GM12878 (cell line): ENCODE measurements around the gene CAMKK1. TPM values are rescaled to one million over a fixed set of nuclear protein-coding genes. Genes with fewer than 3 reads are reported as not detected.

Experiments used
- ATAC-seq: fragments of 200-7000 bp; cut with Tn5 transposase; 3 replicates; pipeline ENCODE4 v1.9.1; 2020; ENCODE audit warnings: mild to moderate bottlenecking, moderate library complexity
- BruUV-seq: library from RNA; stranded (reverse); fragments of 400-500 nt; replicated peaks from 2 replicates; lab custom pipeline; 2021; lab: Mats Ljungman, UMichigan
- CTCF ChIA-PET: fragments of 300-600 bp; sonication (Branson Sonifier 250); formaldehyde crosslinking; extraction: SDS; loops from one replicate; lab custom pipeline; 2021; ENCODE audit warnings: inconsistent platforms; lab: Yijun Ruan, JAX
- POLR2A ChIA-PET: fragments of 350-600 bp; formaldehyde crosslinking; extraction: SDS; loops from one replicate; lab custom pipeline; 2021; ENCODE audit warnings: inconsistent platforms; lab: Charles Lee
- RAD21 ChIA-PET: fragments of 300-600 bp; sonication (Branson Sonifier 250); formaldehyde crosslinking; loops from one replicate; lab custom pipeline; 2023; ENCODE audit warnings: antibody characterized with exemption; ENCODE audit not compliant: unreplicated experiment; lab: Charles Lee
- SMC1A ChIA-PET: fragments of 300-600 bp; sonication (Branson Sonifier 250); formaldehyde crosslinking; loops from one replicate; lab custom pipeline; 2023; ENCODE audit not compliant: unreplicated experiment, uncharacterized antibody; lab: Charles Lee
- DNase-seq: peaks from one replicate; pipeline ENCODE4 v3.0.0-alpha.2; 2011; ENCODE audit warnings: low read depth, low spot score
- FAIRE-seq: peaks from 3 replicates; lab custom pipeline; 2011; peaks lifted over from hg19 to GRCh38; lab: Jason Lieb, UNC
- H2AFZ ChIP-seq: 2 replicates; pipeline ENCODE4 v1.6.0; 2011; ENCODE audit warnings: low read depth, low read length, control low read depth; ENCODE audit not compliant: control insufficient read depth
- H3K27ac ChIP-seq: 2 replicates; pipeline ENCODE4 v1.5.1; 2011; ENCODE audit warnings: control low read depth; ENCODE audit not compliant: control insufficient read depth, insufficient read depth
- H3K27me3 ChIP-seq, 2 experiments: replicated peaks in 1 of 2; 2 replicates each; pipeline versions ENCODE4 v1.6.0 to v1.6.1; 2011; ENCODE audit warnings: low read length in 1 of 2; ENCODE audit not compliant: control insufficient read depth in 2 of 2, insufficient read depth in 2 of 2
- H3K36me3 ChIP-seq, 2 experiments: 2 replicates each; pipeline ENCODE4 v1.5.1; 2011; ENCODE audit warnings: low read length in 1 of 2; ENCODE audit not compliant: control insufficient read depth in 2 of 2, insufficient read depth in 2 of 2
- H3K4me1 ChIP-seq: 2 replicates; pipeline ENCODE4 v1.6.1; 2011; ENCODE audit warnings: mild to moderate bottlenecking, low read length, moderate library complexity, mixed read lengths; ENCODE audit not compliant: control insufficient read depth, insufficient read depth
- H3K4me2 ChIP-seq: 2 replicates; pipeline ENCODE4 v1.6.0; 2011; ENCODE audit warnings: control low read depth; ENCODE audit not compliant: control insufficient read depth, insufficient read depth
- H3K4me3 ChIP-seq: fragments of 200-600 bp; sonication (generic); 2 replicates; pipeline ENCODE4 v1.5.1; 2016
- H3K79me2 ChIP-seq: 2 replicates; pipeline ENCODE4 v1.6.0; 2011; ENCODE audit warnings: low read length; ENCODE audit not compliant: control insufficient read depth, insufficient read depth
- H3K9ac ChIP-seq: 2 replicates; pipeline ENCODE4 v1.8.0; 2011; ENCODE audit warnings: low read length, control low read depth, mixed read lengths; ENCODE audit not compliant: control insufficient read depth, insufficient read depth
- H3K9me3 ChIP-seq: replicated peaks from 3 replicates; pipeline ENCODE4 v1.5.1; 2011; ENCODE audit warnings: mild to moderate bottlenecking, low read length; ENCODE audit not compliant: control insufficient read depth, insufficient read depth
- H4K20me1 ChIP-seq: 2 replicates; pipeline ENCODE4 v1.6.0; 2011; ENCODE audit not compliant: control insufficient read depth, insufficient read depth
- MYB ChIP-seq: fragments of 150-350 bp; IDR thresholded peaks from 2 replicates; pipeline ENCODE4 v1.6.1; 2014; ENCODE audit warnings: mild to moderate bottlenecking, low read depth, low read length, borderline replicate concordance
- NFYA ChIP-seq: IDR thresholded peaks from 2 replicates; pipeline ENCODE4 v1.6.1; 2011; ENCODE audit warnings: low read depth, mild to moderate bottlenecking, low read length, improper control_type of control experiment, borderline replicate concordance
- RFX5 ChIP-seq: IDR thresholded peaks from 2 replicates; pipeline ENCODE4 v1.6.1; 2011; ENCODE audit warnings: low read depth, low read length, improper control_type of control experiment
- SREBF2 ChIP-seq: IDR thresholded peaks from 2 replicates; pipeline ENCODE4 v1.6.1; 2012; ENCODE audit warnings: mild to moderate bottlenecking, low read length
- ZNF622 ChIP-seq: fragments of 450-650 bp; IDR thresholded peaks from 2 replicates; pipeline ENCODE4 v1.6.1; 2017; ENCODE audit warnings: mild to moderate bottlenecking, inconsistent platforms
- WGBS: methylation state at CpG from one replicate; pipeline ENCODE4 v1.1.6; 2016; ENCODE audit warnings: low lambda C conversion rate; ENCODE audit not compliant: insufficient replicate concordance, insufficient coverage; ENCODE audit errors: missing lambda C conversion rate; 5-methylcytosine and 5-hydroxymethylcytosine counted together
- in situ Hi-C: fragments of 300-500 bp; cut with MboI; formaldehyde crosslinking; loops from 9 replicates; pipeline ENCODE4 v1.14.3; 2018; ENCODE audit warnings: mixed read lengths
- intact Hi-C: fragments of 100-400 bp; cut with micrococcal nuclease; formaldehyde crosslinking; loops from one replicate; pipeline ENCODE4 v1.14.2; 2022; ENCODE audit not compliant: unreplicated experiment
- polyA plus RNA-seq, 11 experiments: library from polyadenylated mRNA; depleted of rRNA in 4 of 11; unstranded in 6 of 11; stranded (reverse) in 5 of 11; fragments of >200 nt; fragmentation: Nextera tagmentation in 4 of 11; fragmentation: Illumina TruSeq in 1 of 11; extraction: Ambion mirVana in 4 of 11; extraction: Trizol in 1 of 11; gene quantifications; 1 replicate in 1 of 11; 2 replicates in 10 of 11; pipeline versions ENCODE4 v1.2.1 to v1.2.3, GENCODE V29; 2011 to 2016; ENCODE audit warnings: inconsistent platforms in 2 of 11, missing spikeins in 2 of 11, low read depth in 1 of 11
- total RNA-seq, 4 experiments: library from RNA; depleted of rRNA in 3 of 4; stranded (reverse); fragments of >200 nt in 3 of 4; fragmentation: Illumina TruSeq in 1 of 4; extraction: Trizol in 1 of 4; gene quantifications; 2 replicates each; pipeline versions ENCODE4 v1.2.1 to v1.2.3, GENCODE V29; 2013 to 2021
- TF ChIP-seq, protein P1 (sequence below), 3 experiments: IDR thresholded peaks in 2 of 3; conservative IDR thresholded peaks in 1 of 3; 2 replicates each; pipeline ENCODE4 v1.5.1; 2011; ENCODE audit warnings: low read depth in 3 of 3, low read length in 3 of 3, mild to moderate bottlenecking in 3 of 3, control low read depth in 2 of 3, moderate library complexity in 2 of 3, inconsistent platforms in 1 of 3, mixed read lengths in 1 of 3; ENCODE audit not compliant: control insufficient read depth in 2 of 3, insufficient read depth in 1 of 3; ENCODE audit errors: extremely low read depth in 1 of 3
- TF ChIP-seq, protein P2 (sequence below): fragments of 450-650 bp; IDR thresholded peaks from 2 replicates; pipeline ENCODE4 v1.6.1; 2017; ENCODE audit warnings: mild to moderate bottlenecking
- TF ChIP-seq, protein P3 (sequence below): IDR thresholded peaks from 2 replicates; pipeline ENCODE4 v1.6.1; 2012; ENCODE audit warnings: low read depth, low read length, improper control_type of control experiment

CAMKK1 gene
- total and polyA plus RNA-seq, 10 of the 15 experiments (the other 5 are each of a cell fraction or from before 2014, with no cell fraction given): 0.06 to 0.84 (median 0.37) TPM

DNA sequence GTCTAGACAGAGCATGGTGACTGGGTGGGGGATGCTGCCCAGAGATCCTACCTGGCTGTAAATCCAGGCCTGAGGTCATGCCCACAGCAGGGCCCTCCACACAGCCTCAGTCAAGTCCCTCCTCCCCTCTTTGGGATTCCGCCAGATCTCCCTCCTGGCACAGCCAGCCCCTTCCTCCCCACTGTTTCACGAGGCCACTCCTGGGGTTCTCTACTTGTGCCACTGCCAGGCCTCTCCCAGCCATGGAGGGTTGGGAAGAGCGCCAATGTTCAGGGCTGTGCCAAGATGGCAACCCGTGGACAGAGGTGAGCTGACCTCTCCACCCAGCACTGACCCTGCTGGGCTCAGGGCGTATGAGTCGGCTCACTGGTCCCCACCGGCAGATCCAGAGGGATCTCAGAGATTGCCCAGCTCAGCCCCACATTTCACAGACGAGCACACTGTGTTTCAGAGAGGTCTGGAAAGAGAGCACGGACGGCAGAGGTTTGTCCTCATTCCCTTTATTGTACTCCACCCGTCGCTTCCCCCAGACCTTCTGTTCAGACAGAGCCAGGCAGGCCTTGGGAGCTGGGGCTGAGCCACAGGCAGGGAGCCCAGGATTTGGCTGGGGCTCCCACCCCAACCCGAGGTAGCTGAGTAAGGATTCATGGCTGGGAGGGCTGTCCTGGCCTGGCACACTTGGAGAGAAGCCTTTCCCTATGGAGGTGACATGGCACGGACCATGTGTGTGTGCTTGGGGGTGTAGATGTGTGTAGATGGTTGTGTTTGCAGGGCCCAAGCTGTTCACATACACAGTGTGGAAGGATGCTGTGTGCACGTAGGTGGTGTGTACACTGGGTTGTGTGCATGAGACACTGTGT, 3.5 kb upstream of the CAMKK1 start:
- Histone ChIP-seq H3K4me3 (no peak overlapping the region), H4K20me1 (no peaks in the 10 kb centered on the region), H3K79me2 (no peaks in the 10 kb centered on the region), H3K27me3 (no peaks in the 10 kb centered on the region), H3K4me2 (no peak overlapping the region), H3K9me3 (no peaks in the 10 kb centered on the region), H3K27ac (no peak overlapping the region), H3K9ac (no peak overlapping the region), H3K4me1 (peaks cover 3% of the 10 kb centered on the region), H3K36me3 (no peaks in the 10 kb centered on the region), H2AFZ (no peak overlapping the region)
- POLR2A ChIA-PET: interaction anchor here (0.7 kb wide), 1 partner anchor 15 kb away, joined by 5 read pairs; no protein-coding TSS in a partner anchor
- DNase-seq: no peak
- no TSS peak for BruUV-seq
- WGBS: 50% methylated on average over 15 of the region's 15 CpGs
- TF ChIP-seq RFX5 (no peak), MYB (no peak), SREBF2 (no peak), NFYA (no peak), ZNF622 (no peak)
- TF ChIP-seq, protein P1, sequence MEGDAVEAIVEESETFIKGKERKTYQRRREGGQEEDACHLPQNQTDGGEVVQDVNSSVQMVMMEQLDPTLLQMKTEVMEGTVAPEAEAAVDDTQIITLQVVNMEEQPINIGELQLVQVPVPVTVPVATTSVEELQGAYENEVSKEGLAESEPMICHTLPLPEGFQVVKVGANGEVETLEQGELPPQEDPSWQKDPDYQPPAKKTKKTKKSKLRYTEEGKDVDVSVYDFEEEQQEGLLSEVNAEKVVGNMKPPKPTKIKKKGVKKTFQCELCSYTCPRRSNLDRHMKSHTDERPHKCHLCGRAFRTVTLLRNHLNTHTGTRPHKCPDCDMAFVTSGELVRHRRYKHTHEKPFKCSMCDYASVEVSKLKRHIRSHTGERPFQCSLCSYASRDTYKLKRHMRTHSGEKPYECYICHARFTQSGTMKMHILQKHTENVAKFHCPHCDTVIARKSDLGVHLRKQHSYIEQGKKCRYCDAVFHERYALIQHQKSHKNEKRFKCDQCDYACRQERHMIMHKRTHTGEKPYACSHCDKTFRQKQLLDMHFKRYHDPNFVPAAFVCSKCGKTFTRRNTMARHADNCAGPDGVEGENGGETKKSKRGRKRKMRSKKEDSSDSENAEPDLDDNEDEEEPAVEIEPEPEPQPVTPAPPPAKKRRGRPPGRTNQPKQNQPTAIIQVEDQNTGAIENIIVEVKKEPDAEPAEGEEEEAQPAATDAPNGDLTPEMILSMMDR (IDR thresholded peaks at IDR 0.05 in 2 of 3, conservative IDR thresholded peaks at IDR 0.05 in 1 of 3; ENCODE audit: control insufficient read depth in 2 of 3, extremely low read depth in 1 of 3, insufficient read depth in 1 of 3, low read depth in 3 of 3, low read length in 3 of 3): no peak
- TF ChIP-seq, protein P2, sequence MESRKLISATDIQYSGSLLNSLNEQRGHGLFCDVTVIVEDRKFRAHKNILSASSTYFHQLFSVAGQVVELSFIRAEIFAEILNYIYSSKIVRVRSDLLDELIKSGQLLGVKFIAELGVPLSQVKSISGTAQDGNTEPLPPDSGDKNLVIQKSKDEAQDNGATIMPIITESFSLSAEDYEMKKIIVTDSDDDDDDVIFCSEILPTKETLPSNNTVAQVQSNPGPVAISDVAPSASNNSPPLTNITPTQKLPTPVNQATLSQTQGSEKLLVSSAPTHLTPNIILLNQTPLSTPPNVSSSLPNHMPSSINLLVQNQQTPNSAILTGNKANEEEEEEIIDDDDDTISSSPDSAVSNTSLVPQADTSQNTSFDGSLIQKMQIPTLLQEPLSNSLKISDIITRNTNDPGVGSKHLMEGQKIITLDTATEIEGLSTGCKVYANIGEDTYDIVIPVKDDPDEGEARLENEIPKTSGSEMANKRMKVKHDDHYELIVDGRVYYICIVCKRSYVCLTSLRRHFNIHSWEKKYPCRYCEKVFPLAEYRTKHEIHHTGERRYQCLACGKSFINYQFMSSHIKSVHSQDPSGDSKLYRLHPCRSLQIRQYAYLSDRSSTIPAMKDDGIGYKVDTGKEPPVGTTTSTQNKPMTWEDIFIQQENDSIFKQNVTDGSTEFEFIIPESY: no peak
- TF ChIP-seq, protein P3, sequence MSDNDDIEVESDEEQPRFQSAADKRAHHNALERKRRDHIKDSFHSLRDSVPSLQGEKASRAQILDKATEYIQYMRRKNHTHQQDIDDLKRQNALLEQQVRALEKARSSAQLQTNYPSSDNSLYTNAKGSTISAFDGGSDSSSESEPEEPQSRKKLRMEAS: no peak
- SMC1A ChIA-PET: no interaction called here
- in situ Hi-C loops (no loop called here), intact Hi-C loops (no loop called here)
- RAD21 ChIA-PET: interaction anchor here (0.6 kb wide), 1 partner anchor 185 kb away, joined by 5 read pairs; no protein-coding TSS in a partner anchor
- FAIRE-seq: no peak
- CTCF ChIA-PET: interaction anchor here (0.9 to 1.5 kb wide), 3 partner anchors 17 to 139 kb away, joined by 3 to 5 read pairs (median 5); partner anchors contain the start of gene NCBP3
- ATAC-seq: no peak
